Mesothelial cell of epicardium (in vitro differentiated cells): ENCODE measurements around the gene PASK. TPM values are rescaled to one million over a fixed set of nuclear protein-coding genes. Genes with fewer than 3 reads are reported as not detected.

Experiments used
- DNase-seq, 2 experiments: peaks; one replicate each; pipeline ENCODE4 v3.0.0; 2021; ENCODE audit warnings: low spot score in 2 of 2; ENCODE audit not compliant: unreplicated experiment in 2 of 2
- H3K27ac Mint-ChIP-seq: 2 replicates; pipeline ENCODE4 v1.8.0; 2021; ENCODE audit warnings: mixed read lengths
- H3K27me3 Mint-ChIP-seq: 2 replicates; pipeline ENCODE4 v1.8.0; 2021; ENCODE audit warnings: low read depth, mixed read lengths
- H3K36me3 Mint-ChIP-seq: 2 replicates; pipeline ENCODE4 v1.8.0; 2021; ENCODE audit warnings: mixed read lengths
- H3K4me1 Mint-ChIP-seq: 2 replicates; pipeline ENCODE4 v1.8.0; 2021; ENCODE audit warnings: mixed read lengths
- H3K4me3 Mint-ChIP-seq: 2 replicates; pipeline ENCODE4 v1.8.0; 2021; ENCODE audit warnings: mild to moderate bottlenecking, moderate library complexity, mixed read lengths
- H3K9me3 Mint-ChIP-seq: 2 replicates; pipeline ENCODE4 v1.8.0; 2021; ENCODE audit warnings: mixed read lengths
- CTCF ChIP-seq: fragments of 200-600 bp; sonication (generic); IDR thresholded peaks from one replicate; pipeline ENCODE4 v1.5.0; 2021; ENCODE audit warnings: antibody characterized with exemption; ENCODE audit not compliant: unreplicated experiment
- total RNA-seq: library from RNA; stranded (reverse); gene quantifications from 3 replicates; pipeline ENCODE4 v1.2.1, GENCODE V29; 2021

PASK gene
- total RNA-seq, 1 donor from 2014 or later = 26.1 TPM

DNA sequence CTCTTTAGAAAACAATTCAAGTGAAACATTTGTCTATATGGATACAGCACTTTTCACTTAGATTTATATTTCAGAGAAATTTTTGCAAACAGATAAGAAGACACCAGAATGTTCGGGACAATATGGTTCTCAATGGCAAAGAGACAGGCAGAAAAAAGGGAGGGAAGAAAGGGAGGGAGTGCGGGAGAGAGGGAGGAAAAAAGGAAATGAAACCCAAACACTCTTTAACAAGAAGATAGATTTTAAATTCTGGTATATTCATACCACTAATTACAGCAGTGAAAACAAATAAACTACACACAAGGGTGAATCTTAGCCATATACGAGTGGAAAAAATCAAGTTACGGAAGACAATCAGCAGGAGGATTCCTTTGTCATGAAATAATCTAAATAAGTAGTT, 3.0 kb downstream of the PASK start:
- no peaks in the 10 kb centered on the region for H3K36me3 Mint-ChIP-seq
- H3K4me3 Mint-ChIP-seq = no peak overlapping the region
- no peak for TF ChIP-seq CTCF
- DNase-seq = no peak
- H3K27ac Mint-ChIP-seq = no peak overlapping the region
- no peaks in the 10 kb centered on the region for H3K27me3 Mint-ChIP-seq
- H3K4me1 Mint-ChIP-seq = peaks cover 22% of the 10 kb centered on the region
- no peaks in the 10 kb centered on the region for H3K9me3 Mint-ChIP-seq

DNA sequence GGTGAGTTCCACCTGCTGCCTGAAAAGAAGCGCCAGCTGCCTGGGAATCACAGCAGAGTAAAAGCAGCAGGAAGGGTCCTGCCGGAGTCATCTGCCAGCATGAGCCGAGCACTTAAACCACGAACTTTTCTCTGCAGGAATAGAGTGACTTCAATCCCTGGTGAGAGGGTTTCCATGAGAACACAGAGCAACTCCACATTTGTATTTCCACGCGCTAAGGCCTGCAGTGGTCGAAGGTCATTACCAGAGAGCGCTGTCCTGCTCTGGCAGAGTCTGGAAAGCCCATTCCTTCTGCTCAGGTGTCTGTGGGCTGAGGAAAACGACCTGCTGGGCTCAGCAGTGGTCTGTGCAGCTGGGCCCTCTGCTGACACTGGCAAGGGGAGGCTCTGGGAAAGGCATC, 6.7 kb downstream of the PASK start:
- H3K4me1 Mint-ChIP-seq = no peaks in the 10 kb centered on the region
- no peak overlapping the region for H3K4me3 Mint-ChIP-seq
- H3K9me3 Mint-ChIP-seq = no peaks in the 10 kb centered on the region
- H3K27me3 Mint-ChIP-seq = no peaks in the 10 kb centered on the region
- H3K27ac Mint-ChIP-seq = no peak overlapping the region
- DNase-seq = no peak
- TF ChIP-seq CTCF = no peak
- peaks cover 4% of the 10 kb centered on the region for H3K36me3 Mint-ChIP-seq

- H3K27me3 Mint-ChIP-seq = no peaks in the 10 kb centered on the region
- H3K4me1 Mint-ChIP-seq = no peaks in the 10 kb centered on the region
- H3K36me3 Mint-ChIP-seq = peaks cover 4% of the 10 kb centered on the region
- no peak overlapping the region for H3K27ac Mint-ChIP-seq
- no peak for TF ChIP-seq CTCF
- no peaks in the 10 kb centered on the region for H3K9me3 Mint-ChIP-seq
- no peak overlapping the region for H3K4me3 Mint-ChIP-seq
- no peak for DNase-seq
Measured at GRCh38 chr2:241142063-241142462, 7.2 kb downstream of the PASK start.

DNA sequence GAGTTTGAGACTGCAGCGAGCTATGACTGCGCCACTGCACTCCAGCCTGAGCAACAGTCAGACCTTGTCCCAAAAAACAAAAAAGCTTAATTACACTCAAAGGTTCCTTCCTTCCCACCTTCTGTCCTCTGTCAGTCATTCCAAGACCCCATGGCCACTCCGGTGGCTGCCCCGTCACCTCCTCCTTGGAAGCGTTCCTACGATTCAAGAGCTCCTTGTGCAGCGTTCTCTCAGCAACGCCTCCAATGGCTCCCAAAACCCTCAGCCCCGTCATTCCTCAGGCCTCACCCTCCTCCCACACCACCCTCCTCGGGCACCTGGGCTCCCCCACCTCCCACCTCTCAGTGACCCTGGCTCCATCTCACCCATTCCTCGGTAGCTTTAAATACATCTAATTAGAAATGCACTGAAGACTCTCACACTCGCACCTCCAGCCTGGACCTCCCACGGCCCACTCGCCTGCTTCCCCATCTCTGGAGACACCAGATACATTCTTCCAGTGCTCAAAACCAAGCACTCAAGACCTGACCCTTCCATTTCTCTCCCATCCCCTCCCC, 8.0 kb downstream of the PASK start:
- H3K4me3 Mint-ChIP-seq = no peak overlapping the region
- TF ChIP-seq CTCF = no peak
- no peaks in the 10 kb centered on the region for H3K9me3 Mint-ChIP-seq
- DNase-seq = no peak
- no peaks in the 10 kb centered on the region for H3K4me1 Mint-ChIP-seq
- no peaks in the 10 kb centered on the region for H3K27me3 Mint-ChIP-seq
- peaks cover 4% of the 10 kb centered on the region for H3K36me3 Mint-ChIP-seq
- H3K27ac Mint-ChIP-seq = no peak overlapping the region

DNA sequence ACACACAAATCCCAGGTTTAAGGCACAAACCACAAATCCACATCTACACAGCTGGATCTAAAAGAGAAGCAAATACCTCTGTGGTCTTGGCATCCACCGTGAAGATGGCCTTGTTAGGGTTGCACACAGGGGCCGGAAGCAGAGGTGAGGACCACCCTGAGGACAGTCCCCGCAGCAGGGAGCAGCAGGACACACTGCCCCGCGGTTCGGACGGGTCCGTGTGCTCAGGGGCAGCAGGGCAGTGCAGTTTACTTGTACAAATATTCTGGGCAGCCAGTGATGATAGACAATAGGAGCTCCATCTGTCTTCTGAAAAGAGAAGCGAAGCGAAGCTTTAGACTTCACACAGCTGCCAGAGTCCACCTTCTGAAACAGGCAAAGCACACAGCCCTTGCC, 8.8 kb downstream of the PASK start:
- H3K27ac Mint-ChIP-seq = no peak overlapping the region
- H3K36me3 Mint-ChIP-seq = peaks cover 4% of the 10 kb centered on the region
- no peaks in the 10 kb centered on the region for H3K4me1 Mint-ChIP-seq

More for the DNA sequence above, 8.8 kb downstream of the PASK start:
- Mint-ChIP-seq H3K27me3 (no peaks in the 10 kb centered on the region), H3K4me3 (no peak overlapping the region), H3K9me3 (no peaks in the 10 kb centered on the region)
- no peak for DNase-seq
- no peak for TF ChIP-seq CTCF
